GM23338 (cell line): ENCODE data around the gene UBL4A. TPM values are rescaled to one million over a fixed set of nuclear protein-coding genes. Genes with fewer than 3 reads are reported as not detected.

ENCODE experiments used
- ATAC-seq: fragments of 200-7000 bp; cut with Tn5 transposase; 3 replicates; pipeline ENCODE4 v1.9.1; 2020
- DNase-seq: peaks from one replicate; pipeline ENCODE4 v3.0.0-alpha.2; 2015; ENCODE audit warnings: low spot score
- H2AFZ ChIP-seq: fragments of 200-600 bp; sonication (generic); 2 replicates; pipeline ENCODE4 v1.8.0; 2016; ENCODE audit warnings: antibody characterized with exemption, mild to moderate bottlenecking, moderate library complexity
- H3F3A ChIP-seq: fragments of 200-600 bp; sonication (generic); replicated peaks from 2 replicates; pipeline ENCODE4 v1.8.0; 2017; ENCODE audit warnings: antibody characterized with exemption, mixed run types, low read depth
- H3K27ac ChIP-seq: fragments of 200-600 bp; sonication (generic); 2 replicates; pipeline ENCODE4 v1.6.1; 2016; ENCODE audit warnings: low read depth
- H3K27me3 ChIP-seq: fragments of 200-600 bp; sonication (generic); 2 replicates; pipeline ENCODE4 v1.8.0; 2016; ENCODE audit warnings: mild to moderate bottlenecking, mixed run types, moderate library complexity; ENCODE audit not compliant: insufficient read depth
- H3K36me3 ChIP-seq: fragments of 200-600 bp; sonication (generic); 2 replicates; pipeline ENCODE4 v1.8.0; 2016; ENCODE audit warnings: mild to moderate bottlenecking; ENCODE audit not compliant: insufficient read depth
- H3K4me1 ChIP-seq: fragments of 200-600 bp; sonication (generic); 2 replicates; pipeline ENCODE4 v1.8.0; 2016; ENCODE audit warnings: mild to moderate bottlenecking, moderate library complexity; ENCODE audit not compliant: insufficient read depth
- H3K4me2 ChIP-seq: fragments of 200-600 bp; sonication (generic); 2 replicates; pipeline ENCODE4 v1.7.1; 2017; ENCODE audit warnings: mixed run types
- H3K4me3 ChIP-seq: fragments of 200-600 bp; sonication (generic); 2 replicates; pipeline ENCODE4 v1.6.1; 2016; ENCODE audit warnings: mixed run types
- H3K79me2 ChIP-seq: fragments of 200-600 bp; sonication (generic); replicated peaks from 2 replicates; pipeline ENCODE4 v1.8.0; 2017; ENCODE audit warnings: mild to moderate bottlenecking; ENCODE audit not compliant: insufficient read depth
- H3K9me2 ChIP-seq: fragments of 200-600 bp; sonication (generic); 2 replicates; pipeline ENCODE4 v1.8.0; 2017; ENCODE audit not compliant: insufficient read depth
- H4K20me1 ChIP-seq: fragments of 200-600 bp; sonication (generic); replicated peaks from 2 replicates; pipeline ENCODE4 v1.8.0; 2017; ENCODE audit warnings: mild to moderate bottlenecking; ENCODE audit not compliant: insufficient read depth
- H3K27ac Mint-ChIP-seq: 2 replicates; pipeline ENCODE4 v1.8.0; 2020; ENCODE audit warnings: inconsistent platforms, mild to moderate bottlenecking, moderate library complexity, mixed read lengths
- H3K27me3 Mint-ChIP-seq: 3 replicates; pipeline ENCODE4 v1.8.0; 2022; ENCODE audit warnings: low read depth, mild to moderate bottlenecking, moderate library complexity, mixed read lengths, inconsistent platforms; ENCODE audit not compliant: insufficient read depth, poor library complexity
- H3K36me3 Mint-ChIP-seq: 3 replicates; pipeline ENCODE4 v1.8.0; 2021; ENCODE audit warnings: low read depth, mild to moderate bottlenecking, inconsistent platforms, moderate library complexity, mixed read lengths
- H3K4me1 Mint-ChIP-seq: 3 replicates; pipeline ENCODE4 v1.8.0; 2020; ENCODE audit warnings: mild to moderate bottlenecking, inconsistent platforms, mixed read lengths
- H3K4me3 Mint-ChIP-seq: 3 replicates; pipeline ENCODE4 v1.8.0; 2021; ENCODE audit warnings: moderate library complexity, mild to moderate bottlenecking, inconsistent platforms, mixed read lengths
- H3K9me3 Mint-ChIP-seq: 3 replicates; pipeline ENCODE4 v1.8.0; 2020; ENCODE audit warnings: moderate library complexity, mild to moderate bottlenecking, inconsistent platforms, mixed read lengths
- CREB1 ChIP-seq: fragments of 250-450 bp; sonication (Bioruptor Pico); IDR thresholded peaks from 2 replicates; pipeline ENCODE4 v1.5.0; 2020; ENCODE audit warnings: low read depth, mild to moderate bottlenecking, moderate library complexity
- EZH2 ChIP-seq: fragments of 200-600 bp; sonication (generic); IDR thresholded peaks from one replicate; pipeline ENCODE4 v1.8.0; 2017; ENCODE audit warnings: antibody characterized with exemption, mild to moderate bottlenecking, low read depth; ENCODE audit not compliant: unreplicated experiment
- EZH2phosphoT487 ChIP-seq: fragments of 200-600 bp; sonication (generic); IDR thresholded peaks from one replicate; pipeline ENCODE4 v1.8.1; 2018; ENCODE audit warnings: antibody characterized with exemption; ENCODE audit not compliant: unreplicated experiment
- JUNB ChIP-seq: IDR thresholded peaks from one replicate; pipeline ENCODE4 v1.6.1; 2016; ENCODE audit warnings: antibody characterized with exemption; ENCODE audit not compliant: unreplicated experiment
- NANOG ChIP-seq: IDR thresholded peaks from 2 replicates; pipeline ENCODE4 v1.6.1; 2016; ENCODE audit warnings: antibody characterized with exemption, borderline replicate concordance
- POLR2AphosphoS5 ChIP-seq: IDR thresholded peaks from 2 replicates; pipeline ENCODE4 v1.6.1; 2016; ENCODE audit warnings: antibody characterized with exemption, low read depth
- STAT1 ChIP-seq: IDR thresholded peaks from one replicate; pipeline ENCODE4 v1.6.1; 2016; ENCODE audit warnings: antibody characterized with exemption; ENCODE audit not compliant: unreplicated experiment
- ZNF114 ChIP-seq: fragments of 250-450 bp; sonication (Bioruptor Pico); IDR thresholded peaks from 2 replicates; pipeline ENCODE4 v1.5.0; 2020; ENCODE audit warnings: mild to moderate bottlenecking, moderate library complexity
- ZNF331 ChIP-seq: fragments of 250-450 bp; sonication (Bioruptor Pico); IDR thresholded peaks from 2 replicates; pipeline ENCODE4 v1.5.0; 2020; ENCODE audit warnings: low read depth, mild to moderate bottlenecking, moderate library complexity
- polyA plus RNA-seq: library from polyadenylated mRNA; unstranded; fragments of >200 nt; fragmentation: Nextera tagmentation; extraction: Ambion mirVana; gene quantifications from 2 replicates; pipeline ENCODE4 v1.2.1, GENCODE V29; 2016
- total RNA-seq: library from RNA; depleted of rRNA; stranded (reverse); fragments of >200 nt; shearing (Covaris generic); gene quantifications from 2 replicates; pipeline ENCODE4 v1.2.3, GENCODE V29; 2014
- TF ChIP-seq, protein P1 (sequence below), 2 experiments: fragments of 200-600 bp in 1 of 2; sonication (generic) in 1 of 2; conservative IDR thresholded peaks; 2 replicates each; pipeline versions ENCODE4 v1.5.1 to v1.6.1; 2016 to 2017; ENCODE audit warnings: antibody characterized with exemption in 2 of 2, low read depth in 2 of 2, mild to moderate bottlenecking in 2 of 2, moderate library complexity in 1 of 2
- TF ChIP-seq, protein P2 (sequence below): IDR thresholded peaks from 2 replicates; pipeline ENCODE4 v1.6.1; 2016; ENCODE audit warnings: antibody characterized with exemption
- TF ChIP-seq, protein P3 (sequence below): fragments of 250-450 bp; sonication (Bioruptor Pico); IDR thresholded peaks from 2 replicates; pipeline ENCODE4 v1.5.0; 2020; ENCODE audit warnings: mild to moderate bottlenecking, moderate library complexity
- TF ChIP-seq, protein P4 (sequence below): IDR thresholded peaks from one replicate; pipeline ENCODE4 v1.6.1; 2018; ENCODE audit warnings: antibody characterized with exemption; ENCODE audit not compliant: unreplicated experiment

Gene UBL4A
- total and polyA plus RNA-seq, 2 experiments from 2014 or later: 15.6 to 43.7 TPM

DNA sequence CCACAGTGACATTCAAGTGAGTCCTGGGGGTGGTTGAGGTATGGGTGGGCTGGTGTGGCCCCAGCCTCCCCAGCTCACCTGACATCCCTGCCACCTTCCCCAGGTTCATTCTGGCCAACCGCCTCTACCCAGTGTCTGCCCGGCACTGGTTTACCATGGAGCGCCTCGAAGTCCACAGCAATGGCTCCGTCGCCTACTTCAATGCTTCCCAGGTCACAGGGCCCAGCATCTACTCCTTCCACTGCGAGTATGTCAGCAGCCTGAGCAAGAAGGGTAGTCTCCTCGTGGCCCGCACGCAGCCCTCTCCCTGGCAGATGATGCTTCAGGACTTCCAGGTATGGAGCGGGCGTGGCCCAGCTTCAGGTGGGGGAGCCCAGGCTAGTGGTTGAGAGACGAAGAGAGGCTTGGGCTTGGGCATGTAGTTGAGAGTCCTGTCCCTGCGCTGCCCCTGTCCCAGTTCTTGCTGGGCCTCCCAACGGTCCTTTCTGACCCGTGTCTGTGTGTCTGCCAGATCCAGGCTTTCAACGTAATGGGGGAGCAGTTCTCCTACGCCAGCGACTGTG, 51.2 kb downstream of the UBL4A start:
- Mint-ChIP-seq H3K27me3 (peaks cover 6% of the 10 kb centered on the region), H3K4me3 (no peak overlapping the region), H3K4me1 (peaks cover 23% of the 10 kb centered on the region), H3K9me3 (no peaks in the 10 kb centered on the region), H3K27ac (no peak overlapping the region), H3K36me3 (peaks cover 29% of the 10 kb centered on the region)
- Histone ChIP-seq H3K9me2 (no peaks in the 10 kb centered on the region), H3K36me3 (no peaks in the 10 kb centered on the region), H2AFZ (no peak overlapping the region), H3K27ac (no peak overlapping the region), H3F3A (no peaks in the 10 kb centered on the region), H4K20me1 (no peaks in the 10 kb centered on the region), H3K4me1 (no peaks in the 10 kb centered on the region; the same call in 1 of the 2 replicates), H3K4me3 (no peak overlapping the region), H3K27me3 (no peaks in the 10 kb centered on the region), H3K4me2 (no peak overlapping the region), H3K79me2 (peaks cover 16% of the 10 kb centered on the region)
- no peak for ATAC-seq
- TF ChIP-seq JUNB: no peak
- TF ChIP-seq POLR2AphosphoS5: no peak
- no peak for TF ChIP-seq EZH2phosphoT487
- TF ChIP-seq, protein P1, sequence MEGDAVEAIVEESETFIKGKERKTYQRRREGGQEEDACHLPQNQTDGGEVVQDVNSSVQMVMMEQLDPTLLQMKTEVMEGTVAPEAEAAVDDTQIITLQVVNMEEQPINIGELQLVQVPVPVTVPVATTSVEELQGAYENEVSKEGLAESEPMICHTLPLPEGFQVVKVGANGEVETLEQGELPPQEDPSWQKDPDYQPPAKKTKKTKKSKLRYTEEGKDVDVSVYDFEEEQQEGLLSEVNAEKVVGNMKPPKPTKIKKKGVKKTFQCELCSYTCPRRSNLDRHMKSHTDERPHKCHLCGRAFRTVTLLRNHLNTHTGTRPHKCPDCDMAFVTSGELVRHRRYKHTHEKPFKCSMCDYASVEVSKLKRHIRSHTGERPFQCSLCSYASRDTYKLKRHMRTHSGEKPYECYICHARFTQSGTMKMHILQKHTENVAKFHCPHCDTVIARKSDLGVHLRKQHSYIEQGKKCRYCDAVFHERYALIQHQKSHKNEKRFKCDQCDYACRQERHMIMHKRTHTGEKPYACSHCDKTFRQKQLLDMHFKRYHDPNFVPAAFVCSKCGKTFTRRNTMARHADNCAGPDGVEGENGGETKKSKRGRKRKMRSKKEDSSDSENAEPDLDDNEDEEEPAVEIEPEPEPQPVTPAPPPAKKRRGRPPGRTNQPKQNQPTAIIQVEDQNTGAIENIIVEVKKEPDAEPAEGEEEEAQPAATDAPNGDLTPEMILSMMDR (conservative IDR thresholded peaks at IDR 0.05; ENCODE audit: low read depth in 2 of 2): no peak
- TF ChIP-seq CREB1 (CRISPR knock-in tag): no peak
- TF ChIP-seq STAT1: no peak
- TF ChIP-seq, protein P2, sequence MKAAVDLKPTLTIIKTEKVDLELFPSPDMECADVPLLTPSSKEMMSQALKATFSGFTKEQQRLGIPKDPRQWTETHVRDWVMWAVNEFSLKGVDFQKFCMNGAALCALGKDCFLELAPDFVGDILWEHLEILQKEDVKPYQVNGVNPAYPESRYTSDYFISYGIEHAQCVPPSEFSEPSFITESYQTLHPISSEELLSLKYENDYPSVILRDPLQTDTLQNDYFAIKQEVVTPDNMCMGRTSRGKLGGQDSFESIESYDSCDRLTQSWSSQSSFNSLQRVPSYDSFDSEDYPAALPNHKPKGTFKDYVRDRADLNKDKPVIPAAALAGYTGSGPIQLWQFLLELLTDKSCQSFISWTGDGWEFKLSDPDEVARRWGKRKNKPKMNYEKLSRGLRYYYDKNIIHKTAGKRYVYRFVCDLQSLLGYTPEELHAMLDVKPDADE: no peak
- no peak for TF ChIP-seq ZNF331
- no peak for TF ChIP-seq ZNF114 (CRISPR knock-in tag)
- TF ChIP-seq, protein P3, sequence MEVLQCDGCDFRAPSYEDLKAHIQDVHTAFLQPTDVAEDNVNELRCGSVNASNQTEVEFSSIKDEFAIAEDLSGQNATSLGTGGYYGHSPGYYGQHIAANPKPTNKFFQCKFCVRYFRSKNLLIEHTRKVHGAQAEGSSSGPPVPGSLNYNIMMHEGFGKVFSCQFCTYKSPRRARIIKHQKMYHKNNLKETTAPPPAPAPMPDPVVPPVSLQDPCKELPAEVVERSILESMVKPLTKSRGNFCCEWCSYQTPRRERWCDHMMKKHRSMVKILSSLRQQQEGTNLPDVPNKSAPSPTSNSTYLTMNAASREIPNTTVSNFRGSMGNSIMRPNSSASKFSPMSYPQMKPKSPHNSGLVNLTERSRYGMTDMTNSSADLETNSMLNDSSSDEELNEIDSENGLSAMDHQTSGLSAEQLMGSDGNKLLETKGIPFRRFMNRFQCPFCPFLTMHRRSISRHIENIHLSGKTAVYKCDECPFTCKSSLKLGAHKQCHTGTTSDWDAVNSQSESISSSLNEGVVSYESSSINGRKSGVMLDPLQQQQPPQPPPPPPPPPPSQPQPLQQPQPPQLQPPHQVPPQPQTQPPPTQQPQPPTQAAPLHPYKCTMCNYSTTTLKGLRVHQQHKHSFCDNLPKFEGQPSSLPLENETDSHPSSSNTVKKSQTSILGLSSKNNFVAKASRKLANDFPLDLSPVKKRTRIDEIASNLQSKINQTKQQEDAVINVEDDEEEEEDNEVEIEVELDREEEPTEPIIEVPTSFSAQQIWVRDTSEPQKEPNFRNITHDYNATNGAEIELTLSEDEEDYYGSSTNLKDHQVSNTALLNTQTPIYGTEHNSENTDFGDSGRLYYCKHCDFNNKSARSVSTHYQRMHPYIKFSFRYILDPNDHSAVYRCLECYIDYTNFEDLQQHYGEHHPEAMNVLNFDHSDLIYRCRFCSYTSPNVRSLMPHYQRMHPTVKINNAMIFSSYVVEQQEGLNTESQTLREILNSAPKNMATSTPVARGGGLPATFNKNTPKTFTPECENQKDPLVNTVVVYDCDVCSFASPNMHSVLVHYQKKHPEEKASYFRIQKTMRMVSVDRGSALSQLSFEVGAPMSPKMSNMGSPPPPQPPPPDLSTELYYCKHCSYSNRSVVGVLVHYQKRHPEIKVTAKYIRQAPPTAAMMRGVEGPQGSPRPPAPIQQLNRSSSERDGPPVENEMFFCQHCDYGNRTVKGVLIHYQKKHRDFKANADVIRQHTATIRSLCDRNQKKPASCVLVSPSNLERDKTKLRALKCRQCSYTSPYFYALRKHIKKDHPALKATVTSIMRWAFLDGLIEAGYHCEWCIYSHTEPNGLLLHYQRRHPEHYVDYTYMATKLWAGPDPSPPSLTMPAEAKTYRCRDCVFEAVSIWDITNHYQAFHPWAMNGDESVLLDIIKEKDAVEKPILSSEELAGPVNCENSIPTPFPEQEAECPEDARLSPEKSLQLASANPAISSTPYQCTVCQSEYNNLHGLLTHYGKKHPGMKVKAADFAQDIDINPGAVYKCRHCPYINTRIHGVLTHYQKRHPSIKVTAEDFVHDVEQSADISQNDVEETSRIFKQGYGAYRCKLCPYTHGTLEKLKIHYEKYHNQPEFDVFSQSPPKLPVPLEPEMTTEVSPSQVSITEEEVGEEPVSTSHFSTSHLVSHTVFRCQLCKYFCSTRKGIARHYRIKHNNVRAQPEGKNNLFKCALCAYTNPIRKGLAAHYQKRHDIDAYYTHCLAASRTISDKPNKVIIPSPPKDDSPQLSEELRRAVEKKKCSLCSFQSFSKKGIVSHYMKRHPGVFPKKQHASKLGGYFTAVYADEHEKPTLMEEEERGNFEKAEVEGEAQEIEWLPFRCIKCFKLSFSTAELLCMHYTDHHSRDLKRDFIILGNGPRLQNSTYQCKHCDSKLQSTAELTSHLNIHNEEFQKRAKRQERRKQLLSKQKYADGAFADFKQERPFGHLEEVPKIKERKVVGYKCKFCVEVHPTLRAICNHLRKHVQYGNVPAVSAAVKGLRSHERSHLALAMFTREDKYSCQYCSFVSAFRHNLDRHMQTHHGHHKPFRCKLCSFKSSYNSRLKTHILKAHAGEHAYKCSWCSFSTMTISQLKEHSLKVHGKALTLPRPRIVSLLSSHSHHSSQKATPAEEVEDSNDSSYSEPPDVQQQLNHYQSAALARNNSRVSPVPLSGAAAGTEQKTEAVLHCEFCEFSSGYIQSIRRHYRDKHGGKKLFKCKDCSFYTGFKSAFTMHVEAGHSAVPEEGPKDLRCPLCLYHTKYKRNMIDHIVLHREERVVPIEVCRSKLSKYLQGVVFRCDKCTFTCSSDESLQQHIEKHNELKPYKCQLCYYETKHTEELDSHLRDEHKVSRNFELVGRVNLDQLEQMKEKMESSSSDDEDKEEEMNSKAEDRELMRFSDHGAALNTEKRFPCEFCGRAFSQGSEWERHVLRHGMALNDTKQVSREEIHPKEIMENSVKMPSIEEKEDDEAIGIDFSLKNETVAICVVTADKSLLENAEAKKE: no peak
- TF ChIP-seq, protein P4, sequence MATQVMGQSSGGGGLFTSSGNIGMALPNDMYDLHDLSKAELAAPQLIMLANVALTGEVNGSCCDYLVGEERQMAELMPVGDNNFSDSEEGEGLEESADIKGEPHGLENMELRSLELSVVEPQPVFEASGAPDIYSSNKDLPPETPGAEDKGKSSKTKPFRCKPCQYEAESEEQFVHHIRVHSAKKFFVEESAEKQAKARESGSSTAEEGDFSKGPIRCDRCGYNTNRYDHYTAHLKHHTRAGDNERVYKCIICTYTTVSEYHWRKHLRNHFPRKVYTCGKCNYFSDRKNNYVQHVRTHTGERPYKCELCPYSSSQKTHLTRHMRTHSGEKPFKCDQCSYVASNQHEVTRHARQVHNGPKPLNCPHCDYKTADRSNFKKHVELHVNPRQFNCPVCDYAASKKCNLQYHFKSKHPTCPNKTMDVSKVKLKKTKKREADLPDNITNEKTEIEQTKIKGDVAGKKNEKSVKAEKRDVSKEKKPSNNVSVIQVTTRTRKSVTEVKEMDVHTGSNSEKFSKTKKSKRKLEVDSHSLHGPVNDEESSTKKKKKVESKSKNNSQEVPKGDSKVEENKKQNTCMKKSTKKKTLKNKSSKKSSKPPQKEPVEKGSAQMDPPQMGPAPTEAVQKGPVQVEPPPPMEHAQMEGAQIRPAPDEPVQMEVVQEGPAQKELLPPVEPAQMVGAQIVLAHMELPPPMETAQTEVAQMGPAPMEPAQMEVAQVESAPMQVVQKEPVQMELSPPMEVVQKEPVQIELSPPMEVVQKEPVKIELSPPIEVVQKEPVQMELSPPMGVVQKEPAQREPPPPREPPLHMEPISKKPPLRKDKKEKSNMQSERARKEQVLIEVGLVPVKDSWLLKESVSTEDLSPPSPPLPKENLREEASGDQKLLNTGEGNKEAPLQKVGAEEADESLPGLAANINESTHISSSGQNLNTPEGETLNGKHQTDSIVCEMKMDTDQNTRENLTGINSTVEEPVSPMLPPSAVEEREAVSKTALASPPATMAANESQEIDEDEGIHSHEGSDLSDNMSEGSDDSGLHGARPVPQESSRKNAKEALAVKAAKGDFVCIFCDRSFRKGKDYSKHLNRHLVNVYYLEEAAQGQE: no peak
- no peak for TF ChIP-seq EZH2
- no peak for TF ChIP-seq NANOG
- no peak for DNase-seq
